Loucy (cell line): ENCODE data around the gene REEP1.

ENCODE experiments used
- H2AFZ ChIP-seq: fragments of 200-600 bp; sonication (generic); 2 replicates; pipeline ENCODE4 v1.6.0; 2016; ENCODE audit warnings: antibody characterized with exemption, mild to moderate bottlenecking, low read length, moderate library complexity
- H3F3A ChIP-seq: fragments of 200-600 bp; 2 replicates; pipeline ENCODE4 v1.6.0; 2016; ENCODE audit warnings: antibody characterized with exemption, low read depth, mild to moderate bottlenecking
- H3K27me3 ChIP-seq: fragments of 200-600 bp; sonication (generic); 2 replicates; pipeline ENCODE4 v1.6.1; 2014; ENCODE audit warnings: low read length, mild to moderate bottlenecking; ENCODE audit not compliant: insufficient read depth, poor library complexity, severe bottlenecking
- H3K36me3 ChIP-seq: fragments of 200-600 bp; sonication (generic); 2 replicates; pipeline ENCODE4 v1.6.1; 2016; ENCODE audit warnings: low read length; ENCODE audit not compliant: insufficient read depth
- H3K4me1 ChIP-seq: fragments of 200-600 bp; sonication (generic); 2 replicates; pipeline ENCODE4 v1.5.1; 2014; ENCODE audit warnings: low read length, mild to moderate bottlenecking; ENCODE audit not compliant: insufficient read depth, poor library complexity, severe bottlenecking
- H3K4me2 ChIP-seq: fragments of 200-600 bp; sonication (generic); 2 replicates; pipeline ENCODE4 v1.6.0; 2014; ENCODE audit warnings: antibody characterized with exemption, low read length, low read depth, mild to moderate bottlenecking; ENCODE audit not compliant: poor library complexity, severe bottlenecking
- H3K4me3 ChIP-seq: fragments of 200-600 bp; sonication (generic); 2 replicates; pipeline ENCODE4 v1.5.1; 2014; ENCODE audit warnings: low read length, mild to moderate bottlenecking, mixed read lengths; ENCODE audit not compliant: poor library complexity, severe bottlenecking
- H3K79me2 ChIP-seq: fragments of 200-600 bp; sonication (generic); 2 replicates; pipeline ENCODE4 v1.6.1; 2014; ENCODE audit warnings: low read length; ENCODE audit not compliant: insufficient read depth
- H3K9ac ChIP-seq: fragments of 200-600 bp; sonication (generic); 2 replicates; pipeline ENCODE4 v1.6.0; 2014; ENCODE audit warnings: mild to moderate bottlenecking, low read depth, low read length, moderate library complexity; ENCODE audit not compliant: poor library complexity, severe bottlenecking
- H3K9me2 ChIP-seq: fragments of 200-600 bp; sonication (generic); replicated peaks from 2 replicates; pipeline ENCODE4 v1.6.1; 2016; ENCODE audit warnings: low read depth, low read length, mixed read lengths
- H3K9me3 ChIP-seq: fragments of 200-600 bp; sonication (generic); 2 replicates; pipeline ENCODE4 v1.6.1; 2014; ENCODE audit warnings: mild to moderate bottlenecking, antibody characterized with exemption, low read length, low read depth; ENCODE audit not compliant: insufficient read depth
- H4K20me1 ChIP-seq: fragments of 200-600 bp; sonication (generic); 2 replicates; pipeline ENCODE4 v1.6.0; 2014; ENCODE audit warnings: antibody characterized with exemption, low read length, mild to moderate bottlenecking; ENCODE audit not compliant: insufficient read depth, poor library complexity, severe bottlenecking
- EZH2phosphoT487 ChIP-seq: fragments of 200-600 bp; IDR thresholded peaks from 2 replicates; pipeline ENCODE4 v1.6.1; 2018; ENCODE audit warnings: antibody characterized with exemption, mild to moderate bottlenecking, moderate library complexity, borderline replicate concordance
- TF ChIP-seq, protein P1 (sequence below): fragments of 200-600 bp; sonication (generic); conservative IDR thresholded peaks from 2 replicates; pipeline ENCODE4 v1.5.1; 2014; ENCODE audit warnings: mild to moderate bottlenecking, antibody characterized with exemption, low read length

Gene REEP1

DNA sequence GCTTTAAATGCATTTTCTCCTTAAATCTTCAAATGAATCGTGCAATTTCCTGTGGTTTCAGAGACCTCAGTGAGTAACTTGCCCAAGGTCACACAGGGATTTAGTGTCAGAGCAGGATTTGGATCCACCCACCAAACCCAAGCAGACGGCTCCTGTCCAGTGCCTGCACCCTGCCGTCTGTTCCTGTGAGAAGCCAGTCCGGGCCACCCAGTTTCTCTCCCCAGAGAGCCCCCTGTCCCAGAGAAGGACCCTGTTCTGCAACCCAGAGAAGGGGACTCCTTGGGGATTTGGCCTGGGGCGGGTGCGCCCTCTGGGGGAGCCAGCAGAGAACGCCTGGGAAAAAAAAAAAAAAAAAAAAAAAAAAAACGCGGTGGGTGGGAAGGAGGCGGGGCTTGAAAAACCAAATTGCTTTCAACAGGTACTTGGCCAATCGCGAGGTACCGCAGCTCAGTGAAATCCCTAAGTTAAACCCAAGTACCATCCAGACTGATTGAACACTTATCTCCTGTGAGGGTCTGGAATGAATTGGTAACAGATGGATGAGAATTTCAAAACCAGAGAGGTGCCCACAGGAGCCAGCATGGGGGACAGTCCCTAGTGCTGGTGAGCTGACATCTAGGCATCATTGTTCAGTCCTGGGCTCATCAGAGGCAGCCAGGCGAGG lies 30.9 kb upstream of the REEP1 start:
- TF ChIP-seq, protein P1, sequence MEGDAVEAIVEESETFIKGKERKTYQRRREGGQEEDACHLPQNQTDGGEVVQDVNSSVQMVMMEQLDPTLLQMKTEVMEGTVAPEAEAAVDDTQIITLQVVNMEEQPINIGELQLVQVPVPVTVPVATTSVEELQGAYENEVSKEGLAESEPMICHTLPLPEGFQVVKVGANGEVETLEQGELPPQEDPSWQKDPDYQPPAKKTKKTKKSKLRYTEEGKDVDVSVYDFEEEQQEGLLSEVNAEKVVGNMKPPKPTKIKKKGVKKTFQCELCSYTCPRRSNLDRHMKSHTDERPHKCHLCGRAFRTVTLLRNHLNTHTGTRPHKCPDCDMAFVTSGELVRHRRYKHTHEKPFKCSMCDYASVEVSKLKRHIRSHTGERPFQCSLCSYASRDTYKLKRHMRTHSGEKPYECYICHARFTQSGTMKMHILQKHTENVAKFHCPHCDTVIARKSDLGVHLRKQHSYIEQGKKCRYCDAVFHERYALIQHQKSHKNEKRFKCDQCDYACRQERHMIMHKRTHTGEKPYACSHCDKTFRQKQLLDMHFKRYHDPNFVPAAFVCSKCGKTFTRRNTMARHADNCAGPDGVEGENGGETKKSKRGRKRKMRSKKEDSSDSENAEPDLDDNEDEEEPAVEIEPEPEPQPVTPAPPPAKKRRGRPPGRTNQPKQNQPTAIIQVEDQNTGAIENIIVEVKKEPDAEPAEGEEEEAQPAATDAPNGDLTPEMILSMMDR, result peak; percentile 76
- TF ChIP-seq EZH2phosphoT487, result no peak
- no peaks in the 10 kb centered on the region for H3K27me3 ChIP-seq
- H3K36me3 ChIP-seq, result no peaks in the 10 kb centered on the region
- peaks cover 27% of the 10 kb centered on the region for H3K4me1 ChIP-seq
- H3F3A ChIP-seq, result no peaks in the 10 kb centered on the region
- peak overlapping the region; percentile 66 for H2AFZ ChIP-seq
- H4K20me1 ChIP-seq, result no peaks in the 10 kb centered on the region
- no peaks in the 10 kb centered on the region for H3K9me2 ChIP-seq
- H3K79me2 ChIP-seq, result no peaks in the 10 kb centered on the region
- H3K9ac ChIP-seq, result no peak overlapping the region
- H3K9me3 ChIP-seq, result peaks cover 3% of the 10 kb centered on the region; the same call in 1 of the 2 replicates
- H3K4me3 ChIP-seq, result peak overlapping the region; percentile 21
- peak overlapping the region; percentile 52 for H3K4me2 ChIP-seq

DNA sequence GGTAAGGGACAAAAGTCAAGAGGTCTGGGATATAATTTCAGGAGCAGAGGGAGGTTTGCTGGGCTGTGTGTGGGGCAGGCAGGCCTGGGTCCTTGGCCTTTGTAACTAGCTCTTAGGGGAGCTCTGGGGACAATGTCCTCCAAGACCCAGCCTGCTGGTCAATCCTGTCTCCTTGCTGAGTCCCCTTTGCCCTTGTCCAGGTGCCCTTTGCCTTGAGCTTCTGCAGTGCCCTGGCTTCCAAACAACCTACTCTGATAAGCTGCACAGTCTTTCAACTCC lies 30.0 kb upstream of the REEP1 start:
- Histone ChIP-seq H2AFZ (no peak overlapping the region), H3K9ac (no peak overlapping the region), H4K20me1 (no peaks in the 10 kb centered on the region), H3K9me2 (no peaks in the 10 kb centered on the region), H3K4me3 (no peak overlapping the region), H3K4me2 (no peak overlapping the region), H3K4me1 (peaks cover 26% of the 10 kb centered on the region), H3K36me3 (no peaks in the 10 kb centered on the region), H3K9me3 (peaks cover 3% of the 10 kb centered on the region; the same call in 1 of the 2 replicates), H3K79me2 (no peaks in the 10 kb centered on the region), H3K27me3 (no peaks in the 10 kb centered on the region), H3F3A (no peaks in the 10 kb centered on the region)
- TF ChIP-seq, protein P1, result no peak
- TF ChIP-seq EZH2phosphoT487, result no peak

DNA sequence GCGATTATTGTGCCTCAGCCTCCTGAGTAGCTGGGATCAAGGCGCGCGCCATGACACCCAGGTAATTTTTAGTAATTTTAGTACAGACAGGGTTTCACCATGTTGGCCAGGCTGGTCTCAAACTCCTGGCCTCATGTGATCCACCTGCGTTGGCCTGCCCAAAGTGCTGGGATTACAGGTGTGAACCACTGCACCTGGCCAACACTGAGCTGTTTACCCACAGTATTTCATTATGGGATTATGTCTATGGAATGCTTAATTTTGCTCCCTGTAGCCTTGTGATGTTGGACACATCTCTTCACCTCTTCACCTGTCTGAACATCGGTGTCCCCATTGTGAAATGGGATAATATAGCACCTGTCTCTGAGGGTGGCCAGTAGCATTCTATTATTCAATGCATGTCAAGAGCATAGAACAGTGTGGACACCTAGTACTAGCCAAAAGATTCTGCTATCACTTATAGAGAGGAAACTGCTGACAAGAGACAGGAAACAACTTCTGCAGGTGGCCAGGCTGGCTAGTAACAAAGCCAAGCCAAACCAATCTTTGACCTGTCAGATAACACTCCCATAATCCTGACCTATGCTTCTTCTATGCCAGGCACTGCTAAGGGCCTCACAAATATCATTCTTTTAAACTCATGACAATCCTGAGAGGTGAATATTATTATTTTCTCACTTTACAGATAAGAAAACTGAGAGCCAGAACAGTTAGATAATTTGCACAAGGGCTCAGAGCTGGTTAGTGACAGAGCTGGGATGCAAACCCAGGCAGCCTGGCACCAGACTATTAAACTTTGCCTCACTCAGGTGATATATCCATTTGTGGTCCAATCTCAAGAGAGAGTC lies 29.4 kb upstream of the REEP1 start:
- H3K4me1 ChIP-seq, result peaks cover 20% of the 10 kb centered on the region
- no peaks in the 10 kb centered on the region for H3K79me2 ChIP-seq
- no peaks in the 10 kb centered on the region for H3F3A ChIP-seq
- no peaks in the 10 kb centered on the region for H3K27me3 ChIP-seq
- no peak overlapping the region for H3K4me2 ChIP-seq
- no peak overlapping the region for H2AFZ ChIP-seq
- no peak overlapping the region for H3K9ac ChIP-seq
- H4K20me1 ChIP-seq, result no peaks in the 10 kb centered on the region
- H3K9me3 ChIP-seq, result peaks cover 3% of the 10 kb centered on the region; the same call in 1 of the 2 replicates
- no peaks in the 10 kb centered on the region for H3K36me3 ChIP-seq
- no peaks in the 10 kb centered on the region for H3K9me2 ChIP-seq
- H3K4me3 ChIP-seq, result no peak overlapping the region
- TF ChIP-seq, protein P1, result no peak
